K562 (cell line): Measurements from ENCODE around the gene USP16. TPM values are rescaled to one million over a fixed set of nuclear protein-coding genes. Genes with fewer than 3 reads are reported as not detected.

Experiments used
- ARNT ChIP-seq, 2 experiments: fragments of 450-650 bp; IDR thresholded peaks; 2 replicates each; pipeline ENCODE4 v1.6.1; 2016; ENCODE audit warnings: mild to moderate bottlenecking in 1 of 2
- BACH1 ChIP-seq: fragments of 200-800 bp; sonication (Bioruptor generic); IDR thresholded peaks from 2 replicates; pipeline ENCODE4 v1.6.1; 2016; ENCODE audit warnings: missing genetic modification characterization, missing compliant biosample characterization
- BMI1 ChIP-seq: fragments of 150-350 bp; IDR thresholded peaks from 2 replicates; pipeline ENCODE4 v1.6.1; 2014; ENCODE audit warnings: low read length
- CHD4 ChIP-seq: fragments of 200-600 bp; sonication (generic); IDR thresholded peaks from 3 replicates; pipeline ENCODE4 v1.6.1; 2012; ENCODE audit warnings: low read depth, mild to moderate bottlenecking, mixed read lengths, low read length, inconsistent platforms; ENCODE audit not compliant: insufficient read depth, insufficient replicate concordance, poor library complexity, severe bottlenecking
- CSDE1 ChIP-seq, 2 experiments: fragments of 450-650 bp; IDR thresholded peaks; 2 replicates each; pipeline ENCODE4 v1.6.1; 2016; ENCODE audit warnings: mild to moderate bottlenecking in 1 of 2
- DPF2 ChIP-seq: fragments of 450-650 bp; IDR thresholded peaks from 2 replicates; pipeline ENCODE4 v1.6.1; 2016
- ELF4 ChIP-seq: fragments of 450-650 bp; formaldehyde crosslinking; IDR thresholded peaks from 2 replicates; pipeline ENCODE4 v1.4.0; 2022; ENCODE audit warnings: missing genetic modification characterization
- EP400 ChIP-seq: fragments of 450-650 bp; IDR thresholded peaks from 2 replicates; pipeline ENCODE4 v1.6.1; 2017; ENCODE audit warnings: antibody characterized with exemption, mild to moderate bottlenecking, moderate library complexity
- ESRRA ChIP-seq: fragments of 450-650 bp; IDR thresholded peaks from 2 replicates; pipeline ENCODE4 v1.6.1; 2014; ENCODE audit warnings: low read depth, mild to moderate bottlenecking, moderate library complexity, borderline replicate concordance
- FUS ChIP-seq: fragments of 200-400 bp; formaldehyde crosslinking; optimal IDR thresholded peaks from 2 replicates; pipeline ENCODE3; 2017; ENCODE audit warnings: low read depth, low read length
- GABPB2 ChIP-seq: fragments of 250-450 bp; sonication (Bioruptor Pico); conservative IDR thresholded peaks from 2 replicates; pipeline ENCODE4 v1.5.1; 2021; ENCODE audit warnings: mild to moderate bottlenecking
- HMGN3 ChIP-seq: IDR thresholded peaks from 2 replicates; pipeline ENCODE4 v1.6.1; 2011; ENCODE audit warnings: borderline replicate concordance, low read depth, mild to moderate bottlenecking, mixed read lengths, low read length; ENCODE audit not compliant: insufficient read length; ENCODE audit errors: extremely low read depth
- ILK ChIP-seq: fragments of 450-650 bp; IDR thresholded peaks from 2 replicates; pipeline ENCODE4 v1.6.1; 2016; ENCODE audit warnings: missing genetic modification characterization, low read depth, mild to moderate bottlenecking, missing compliant biosample characterization, moderate library complexity, borderline replicate concordance
- MCM7 ChIP-seq, 2 experiments: fragments of 450-650 bp; IDR thresholded peaks; 2 replicates each; pipeline ENCODE4 v1.6.1; 2016 to 2018
- MIER1 ChIP-seq: fragments of 450-650 bp; IDR thresholded peaks from 2 replicates; pipeline ENCODE4 v1.6.1; 2016; ENCODE audit warnings: antibody characterized with exemption, mild to moderate bottlenecking, low read depth
- MYNN ChIP-seq, 2 experiments: sonication (generic); formaldehyde crosslinking in 1 of 2; IDR thresholded peaks; 2 replicates each; pipeline versions ENCODE4 v1.5.0 to v1.6.1; 2016 to 2020; ENCODE audit warnings: antibody characterized with exemption in 1 of 2, missing genetic modification reagents in 1 of 2
- SMC3 ChIP-seq: conservative IDR thresholded peaks from 2 replicates; pipeline ENCODE4 v1.6.1; 2011; ENCODE audit warnings: low read depth, low read length, improper control_type of control experiment; ENCODE audit not compliant: insufficient read depth
- THAP12 ChIP-seq: fragments of 250-450 bp; sonication (Bioruptor Pico); IDR thresholded peaks from 2 replicates; pipeline ENCODE4 v1.9.0; 2021; ENCODE audit warnings: mild to moderate bottlenecking, inconsistent platforms
- ZC3H11A ChIP-seq: IDR thresholded peaks from 2 replicates; pipeline ENCODE4 v1.6.1; 2012; ENCODE audit warnings: low read depth, low read length, improper control_type of control experiment
- ZFP1 ChIP-seq: fragments of 450-650 bp; formaldehyde crosslinking; IDR thresholded peaks from 2 replicates; pipeline ENCODE4 v1.4.0; 2020; ENCODE audit warnings: mild to moderate bottlenecking, mixed read lengths
- ZFP91 ChIP-seq: sonication (generic); formaldehyde crosslinking; IDR thresholded peaks from 2 replicates; pipeline ENCODE4 v1.8.0; 2022; ENCODE audit warnings: mild to moderate bottlenecking, missing genetic modification reagents
- ZNF133 ChIP-seq: fragments of 250-450 bp; sonication (Bioruptor Pico); IDR thresholded peaks from 2 replicates; pipeline ENCODE4 v1.4.0; 2020; ENCODE audit warnings: mild to moderate bottlenecking
- ZNF217 ChIP-seq: sonication (generic); formaldehyde crosslinking; IDR thresholded peaks from 2 replicates; pipeline ENCODE4 v1.8.0; 2022; ENCODE audit warnings: mild to moderate bottlenecking, missing genetic modification reagents
- ZNF224 ChIP-seq: sonication (generic); formaldehyde crosslinking; IDR thresholded peaks from 2 replicates; pipeline ENCODE4 v1.8.0; 2022; ENCODE audit warnings: mild to moderate bottlenecking, missing genetic modification reagents
- ZNF551 ChIP-seq: fragments of 250-450 bp; sonication (Bioruptor Pico); IDR thresholded peaks from 2 replicates; pipeline ENCODE4 v1.5.0; 2021; ENCODE audit warnings: mild to moderate bottlenecking, moderate library complexity
- polyA plus RNA-seq, 8 experiments: library from polyadenylated mRNA; depleted of rRNA in 4 of 8; stranded (reverse) in 5 of 8; unstranded in 3 of 8; fragments of >200 nt; fragmentation: Nextera tagmentation in 2 of 8; fragmentation: Illumina TruSeq in 1 of 8; extraction: Ambion mirVana in 2 of 8; extraction: Trizol in 1 of 8; gene quantifications; 2 replicates each; pipeline versions ENCODE4 v1.2.1 to v1.2.3, GENCODE V29; 2011 to 2014; ENCODE audit warnings: inconsistent platforms in 1 of 8, missing spikeins in 1 of 8
- total RNA-seq, 7 experiments: library from RNA; depleted of rRNA in 6 of 7; stranded (reverse); fragments of >200 nt in 6 of 7; fragmentation: Illumina TruSeq in 2 of 7; extraction: Trizol in 2 of 7; gene quantifications; 2 replicates each; pipeline versions ENCODE4 v1.2.1 to v1.2.3, GENCODE V29; 2011 to 2021; ENCODE audit warnings: low replicate concordance in 1 of 7

USP16 gene
- total and polyA plus RNA-seq, 9 of the 15 experiments (the other 6 are each of a cell fraction or from before 2014, with no cell fraction given), result 38.4 to 90.9 (median 62.8) TPM

GRCh38 chr21:29002442-29003144 is 21.9 kb upstream of the USP16 start (continued):
- TF ChIP-seq ZC3H11A, result no peak
- no peak for TF ChIP-seq ILK (tag)
- TF ChIP-seq CSDE1 (IDR thresholded peaks at IDR 0.05), result no peak
- TF ChIP-seq HMGN3, result peak; percentile 80
- TF ChIP-seq DPF2, result no peak; the same call in 1 of the 2 replicates
- TF ChIP-seq CHD4, result no peak
- no peak for TF ChIP-seq ELF4 (CRISPR knock-in tag)
- no peak for TF ChIP-seq ZFP91 (CRISPR knock-in tag)
- no peak for TF ChIP-seq BACH1 (tag)
- TF ChIP-seq FUS, result no peak
- no peak for TF ChIP-seq GABPB2 (CRISPR knock-in tag)
- TF ChIP-seq ZNF551 (CRISPR knock-in tag), result no peak
- TF ChIP-seq ZFP1 (CRISPR knock-in tag), result no peak
- no peak for TF ChIP-seq SMC3
- peak; percentile 92 for TF ChIP-seq THAP12 (CRISPR knock-in tag)
- no peak for TF ChIP-seq BMI1
- no peak for TF ChIP-seq ZNF217 (CRISPR knock-in tag)
- no peak for TF ChIP-seq ZNF224 (CRISPR knock-in tag)
- peak; percentile 82; the same call in 1 of the 2 replicates for TF ChIP-seq ESRRA
- TF ChIP-seq MIER1, result no peak
- peak; percentile 95 for TF ChIP-seq EP400
- TF ChIP-seq ZNF133 (CRISPR knock-in tag), result no peak
- 0 out of 4 replicates have a peak, but pooled peaks of 1 of the 2 experiments have one; percentile 49 for TF ChIP-seq ARNT (IDR thresholded peaks at IDR 0.05)
- no peak for TF ChIP-seq MCM7 (IDR thresholded peaks at IDR 0.05)
- TF ChIP-seq MYNN (IDR thresholded peaks at IDR 0.05), result no peak
- no peak for TF ChIP-seq MYNN (CRISPR knock-in tag; IDR thresholded peaks at IDR 0.05)
